ENCODE results near the gene ADIPOR1.

DNA sequence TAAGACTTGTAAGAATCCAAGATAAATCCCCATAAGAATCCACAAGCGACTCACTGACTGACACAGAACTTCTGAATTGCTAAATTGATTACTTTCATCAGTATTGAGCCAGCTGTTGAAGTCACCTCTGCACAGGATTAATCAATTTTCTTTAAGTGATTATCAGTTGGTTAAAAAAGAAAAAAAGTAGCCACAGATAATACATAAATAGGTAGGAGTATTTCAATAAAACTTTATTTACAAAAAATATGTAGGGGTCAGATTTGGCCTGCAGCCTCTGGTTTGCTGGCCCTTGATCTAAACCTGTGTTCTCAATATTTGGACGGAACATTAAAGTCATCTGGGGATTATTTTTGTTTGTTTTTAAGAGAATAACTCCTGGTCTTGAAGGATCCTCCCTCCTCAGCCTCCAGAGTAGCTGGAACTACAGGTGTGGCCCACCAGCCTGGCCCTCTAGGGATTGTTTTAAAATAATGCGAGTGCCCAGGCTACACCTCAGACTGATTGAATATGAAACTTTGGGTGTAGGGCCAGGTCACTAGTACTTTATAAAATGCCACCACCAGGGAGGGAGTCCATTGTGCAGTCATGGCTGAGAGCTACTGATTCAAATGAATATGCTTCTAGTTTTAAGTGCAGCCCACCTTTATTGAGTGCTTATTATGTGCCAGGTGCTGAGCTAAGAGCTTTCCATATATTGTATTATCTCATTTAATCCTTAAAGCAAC, 42.3 kb upstream of the ADIPOR1 start:
- TF ChIP-seq POLR2A (IDR thresholded peaks at IDR 0.05; ENCODE audit: low read length) (no peak), GATA1 (IDR thresholded peaks at IDR 0.05; ENCODE audit: low read depth, low read length) (no peak)

Data from erythroblast (primary cell).